DND-41 (cell line): ENCODE data around the gene TSPAN6.

Experiments used
- CTCF ChIP-seq: IDR thresholded peaks from 2 replicates; pipeline ENCODE4 v1.5.1; 2012; ENCODE audit warnings: borderline replicate concordance, low read length, moderate library complexity, mild to moderate bottlenecking; ENCODE audit not compliant: poor library complexity, severe bottlenecking; ENCODE audit errors: extremely low read depth
- EZH2 ChIP-seq: IDR thresholded peaks from 3 replicates; pipeline ENCODE4 v1.6.1; 2012; ENCODE audit warnings: borderline replicate concordance, low read depth, mild to moderate bottlenecking, moderate library complexity, low read length, inconsistent platforms; ENCODE audit not compliant: severe bottlenecking

GRCh38 chrX:100611951-100612350 lies 24.7 kb downstream of the TSPAN6 start:
- TF ChIP-seq CTCF (no peak), EZH2 (no peak)
